Adipocyte (in vitro differentiated cells): Measurements from ENCODE around the gene DENND1A.
A peak's percentile ranks its signal among the peaks of the same experiment; 100 is the strongest.
"Not testable (repeated sequence)": the region's sequence is repeated elsewhere in the genome, so short reads cannot be mapped to it uniquely, and the experiment has no call there.

Experiments used
- DNase-seq: peaks from one replicate; pipeline ENCODE4 v3.0.0-alpha.2; 2015; ENCODE audit warnings: low read depth
- H3K27me3 ChIP-seq: replicated peaks from 2 replicates; pipeline ENCODE4 v1.7.0; 2013; ENCODE audit warnings: mild to moderate bottlenecking, low read length, moderate library complexity; ENCODE audit not compliant: control insufficient read depth, insufficient read depth
- H3K36me3 ChIP-seq: 2 replicates; pipeline ENCODE4 v1.7.0; 2013; ENCODE audit warnings: low read length, mild to moderate bottlenecking, moderate library complexity; ENCODE audit not compliant: control insufficient read depth, insufficient read depth, severe bottlenecking
- H3K4me1 ChIP-seq: 2 replicates; pipeline ENCODE4 v1.7.0; 2013; ENCODE audit warnings: mild to moderate bottlenecking, low read length, moderate library complexity; ENCODE audit not compliant: control insufficient read depth, insufficient read depth
- H3K4me3 ChIP-seq: 2 replicates; pipeline ENCODE4 v1.7.0; 2013; ENCODE audit warnings: mild to moderate bottlenecking, low read length, moderate library complexity
- H3K9ac ChIP-seq: 2 replicates; pipeline ENCODE4 v1.7.0; 2013; ENCODE audit warnings: mild to moderate bottlenecking, low read length, moderate library complexity
- H3K9me3 ChIP-seq: 2 replicates; pipeline ENCODE4 v1.7.0; 2013; ENCODE audit warnings: mild to moderate bottlenecking, low read length, moderate library complexity; ENCODE audit not compliant: control insufficient read depth

Gene DENND1A

DNA sequence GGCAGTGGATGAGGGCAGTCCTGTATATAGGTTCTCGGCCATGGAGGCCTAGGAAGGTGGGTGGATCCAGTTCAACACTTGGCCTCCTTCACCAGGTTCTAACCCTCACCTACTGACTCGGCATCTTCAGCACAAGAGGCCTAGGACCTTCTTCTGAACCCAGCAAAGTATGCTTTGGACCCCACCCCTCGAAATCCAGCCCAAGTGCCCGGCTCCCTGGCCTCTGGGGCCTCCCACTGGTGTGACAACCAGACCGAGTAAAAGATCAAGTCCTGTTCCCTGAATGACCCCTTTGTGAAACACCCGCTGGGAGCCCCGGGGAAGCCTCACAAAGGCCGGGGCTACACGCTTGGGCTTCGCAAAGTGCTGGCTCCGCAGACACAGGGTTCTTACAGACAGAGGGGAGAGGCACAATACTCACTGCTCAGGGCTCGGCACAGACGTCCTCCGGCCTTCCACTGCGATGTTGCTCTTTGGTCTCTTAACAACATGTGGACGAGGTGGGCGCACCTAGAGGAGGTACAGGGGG lies 526.9 kb downstream of the DENND1A start:
- no peak overlapping the region for H3K4me3 ChIP-seq
- DNase-seq = no peak

DNA sequence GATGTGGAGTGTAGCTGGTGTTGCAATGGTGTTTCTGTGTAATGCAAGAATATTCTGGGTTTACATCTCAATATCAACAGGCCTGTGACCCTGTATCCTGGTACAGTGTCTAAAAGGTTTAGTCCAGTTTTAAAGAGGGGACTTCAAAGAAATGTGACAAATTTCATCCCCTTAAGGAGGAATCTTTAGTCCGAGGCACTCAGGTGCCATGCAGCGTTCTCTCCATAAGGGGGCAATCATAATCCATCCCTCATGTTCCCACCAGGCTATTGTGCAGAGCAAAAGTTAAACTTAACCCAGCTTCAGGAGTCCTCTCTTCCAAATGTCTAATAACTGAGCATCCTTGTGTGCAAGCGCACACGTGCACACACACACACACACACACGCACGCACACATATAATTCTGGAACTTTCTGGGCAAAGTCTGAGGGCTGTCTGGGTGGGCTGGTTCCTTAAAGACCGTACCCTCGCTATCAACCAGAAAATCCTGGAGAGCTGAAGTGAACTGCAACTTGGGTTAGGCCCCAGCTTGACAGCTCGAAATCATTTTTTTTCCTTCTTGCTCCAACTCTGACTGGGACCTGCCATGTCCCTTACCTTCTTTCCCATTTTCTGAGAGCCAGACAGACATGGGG lies 527.9 kb downstream of the DENND1A start:
- H3K9me3 ChIP-seq = no peaks in the 10 kb centered on the region
- no peak overlapping the region for H3K4me3 ChIP-seq
- no peak overlapping the region for H3K9ac ChIP-seq
- peak; percentile 68 for DNase-seq
- no peaks in the 10 kb centered on the region for H3K36me3 ChIP-seq
- H3K27me3 ChIP-seq = no peaks in the 10 kb centered on the region
- no peaks in the 10 kb centered on the region for H3K4me1 ChIP-seq

More for the DNA sequence above, 526.9 kb downstream of the DENND1A start:
- H3K36me3 ChIP-seq = no peaks in the 10 kb centered on the region
- H3K4me1 ChIP-seq = no peaks in the 10 kb centered on the region
- H3K9ac ChIP-seq = no peak overlapping the region
- no peaks in the 10 kb centered on the region for H3K9me3 ChIP-seq
- no peaks in the 10 kb centered on the region for H3K27me3 ChIP-seq

DNA sequence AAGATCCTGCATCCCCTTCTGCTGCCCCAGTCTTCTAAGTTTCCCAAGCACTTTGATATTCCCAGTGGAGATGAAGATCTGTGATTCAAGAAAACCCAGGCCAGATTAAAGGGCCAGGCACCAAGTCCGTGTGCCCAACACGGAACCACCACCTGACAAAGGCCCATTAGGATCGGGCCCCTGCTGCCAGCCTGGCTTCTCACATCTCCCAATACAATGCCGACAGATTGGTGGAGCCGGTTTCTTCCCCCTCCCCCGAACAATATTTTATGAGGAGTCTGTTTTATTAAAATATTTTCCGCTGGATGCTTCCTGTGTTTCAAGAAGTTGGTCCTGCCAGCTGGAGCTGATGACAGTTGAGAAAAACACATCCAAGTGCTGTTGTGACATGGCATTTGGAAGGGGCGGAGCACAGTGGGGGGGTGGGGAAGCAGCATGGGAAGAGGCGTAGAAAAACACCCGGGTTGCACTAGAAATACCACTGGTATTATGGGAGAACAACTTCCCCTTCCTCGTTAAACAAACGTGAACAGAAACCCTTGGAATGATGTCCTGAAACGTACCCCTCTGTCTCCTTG lies 528.9 kb downstream of the DENND1A start:
- no peak for DNase-seq
- no peak overlapping the region for H3K9ac ChIP-seq
- no peaks in the 10 kb centered on the region for H3K4me1 ChIP-seq
- H3K4me3 ChIP-seq = no peak overlapping the region
- H3K9me3 ChIP-seq = no peaks in the 10 kb centered on the region
- H3K27me3 ChIP-seq = no peaks in the 10 kb centered on the region
- H3K36me3 ChIP-seq = no peaks in the 10 kb centered on the region

DNA sequence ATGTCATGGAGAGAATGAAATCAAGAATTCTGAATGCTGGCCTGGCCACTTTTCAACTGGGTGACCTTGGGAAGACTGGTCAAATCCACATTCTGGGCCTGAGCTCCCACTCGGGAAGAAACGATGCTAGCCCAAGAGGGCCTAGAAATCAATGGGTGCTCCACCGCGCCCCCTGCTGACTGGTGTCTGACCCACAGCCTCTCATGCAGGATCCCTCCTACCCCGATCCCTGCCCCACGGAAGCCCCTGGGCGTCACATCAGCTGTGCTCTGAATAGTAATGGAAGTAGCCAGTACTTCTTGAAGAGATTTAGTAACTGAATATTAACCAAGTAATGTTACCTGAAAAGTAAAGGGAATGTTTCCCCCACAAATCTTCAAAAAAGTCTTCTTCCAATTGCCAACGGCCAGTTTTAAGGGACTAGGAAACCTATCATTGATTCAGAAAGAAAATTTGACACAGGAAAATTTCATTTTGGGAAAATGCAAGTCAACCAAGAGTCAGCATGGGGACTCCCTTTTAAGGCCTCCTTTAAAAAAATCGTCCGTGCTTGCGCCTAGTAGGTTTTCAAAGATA lies 530.0 kb downstream of the DENND1A start:
- Histone ChIP-seq H3K4me3 (no peak overlapping the region), H3K9ac (no peak overlapping the region), H3K4me1 (no peaks in the 10 kb centered on the region), H3K36me3 (no peaks in the 10 kb centered on the region), H3K27me3 (no peaks in the 10 kb centered on the region), H3K9me3 (no peaks in the 10 kb centered on the region)
- DNase-seq = no peak

DNA sequence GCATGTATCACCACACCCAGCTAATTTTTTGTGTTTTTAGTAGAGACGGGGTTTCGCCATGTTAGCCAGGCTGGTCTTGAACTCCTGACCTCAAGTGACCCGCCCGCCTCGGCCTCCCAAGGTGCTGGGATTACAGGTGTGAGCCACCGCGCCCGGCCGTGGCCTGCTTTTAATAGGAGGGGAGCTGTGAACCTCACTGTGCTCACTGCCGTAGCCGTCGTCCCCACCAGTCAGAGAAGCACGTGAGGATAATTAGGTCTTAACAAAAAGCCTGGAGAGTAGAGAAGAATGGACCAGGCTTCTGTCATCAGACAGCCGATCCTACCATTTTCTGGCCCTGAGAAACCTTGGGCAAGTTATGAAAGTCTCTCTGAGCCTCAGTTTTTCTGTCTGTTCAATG lies 531.0 kb downstream of the DENND1A start:
- not testable (repeated sequence) for H3K27me3 ChIP-seq, H3K4me1 ChIP-seq, H3K36me3 ChIP-seq, H3K4me3 ChIP-seq, H3K9ac ChIP-seq, H3K9me3 ChIP-seq, DNase-seq

DNA sequence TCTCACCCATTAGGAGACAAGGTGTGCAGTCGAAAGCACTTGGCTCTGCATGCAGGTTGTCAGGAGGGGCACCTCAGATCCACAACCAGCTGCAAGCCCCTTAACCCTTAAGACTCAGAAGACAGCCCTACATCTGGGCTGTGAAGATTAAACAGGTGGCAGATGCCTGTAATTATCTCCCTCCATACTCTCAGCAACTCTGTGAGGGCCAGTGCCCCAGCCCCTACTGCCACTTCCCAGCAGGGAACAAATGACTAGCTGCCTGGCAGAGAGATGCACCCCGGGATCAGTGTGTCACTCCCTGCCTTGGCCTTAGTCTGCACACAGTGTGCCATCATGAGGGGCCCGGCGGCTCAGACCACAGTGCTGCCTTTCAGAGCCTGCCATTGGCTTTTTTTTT lies 532.0 kb downstream of the DENND1A start:
- Histone ChIP-seq H3K27me3 (no peaks in the 10 kb centered on the region), H3K4me3 (no peak overlapping the region), H3K9ac (no peak overlapping the region), H3K4me1 (no peaks in the 10 kb centered on the region), H3K9me3 (peaks cover under 1% of the 10 kb centered on the region), H3K36me3 (no peaks in the 10 kb centered on the region)
- no peak for DNase-seq

DNA sequence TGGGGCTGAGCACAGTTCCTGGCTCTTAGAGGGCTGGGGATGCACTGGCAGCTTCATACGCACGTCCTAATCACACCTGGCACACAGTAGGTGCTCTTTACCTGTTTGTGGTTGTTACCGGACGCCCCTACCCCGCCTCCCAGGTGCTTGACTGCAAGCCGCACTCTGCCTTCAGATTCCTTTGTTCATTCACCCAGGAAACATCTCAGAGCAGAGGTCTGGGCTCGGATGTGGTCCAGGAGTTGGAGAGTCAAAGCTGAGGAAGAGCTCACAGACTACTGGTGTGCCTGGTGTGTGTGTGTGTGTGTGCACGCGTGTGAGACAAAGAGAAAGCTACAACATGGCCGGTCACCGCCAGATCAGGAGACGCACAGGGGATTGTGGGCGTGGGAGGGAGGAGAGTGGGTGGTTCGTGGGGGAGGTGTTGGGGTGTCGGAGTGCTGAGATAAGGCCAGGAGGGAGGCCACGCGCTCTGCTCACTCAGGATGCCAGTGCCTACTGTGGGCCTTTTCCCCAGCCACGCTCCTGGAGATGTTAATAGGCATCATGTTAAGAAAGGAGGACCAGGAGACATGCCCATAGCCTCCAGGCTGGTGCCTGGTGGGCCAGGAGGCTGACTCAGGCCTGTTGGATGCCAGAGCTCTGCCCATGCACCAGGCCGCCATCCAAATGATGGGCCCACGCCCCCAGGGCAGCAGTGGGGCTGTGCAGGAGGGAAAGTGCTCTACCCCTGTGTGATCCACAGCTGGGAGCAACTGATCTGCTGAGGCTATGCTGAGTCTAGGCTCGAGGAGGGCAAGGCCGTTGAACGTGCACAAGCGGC lies 534.0 kb downstream of the DENND1A start:
- no peaks in the 10 kb centered on the region for H3K36me3 ChIP-seq
- H3K9me3 ChIP-seq = peaks cover 6% of the 10 kb centered on the region
- no peak overlapping the region for H3K9ac ChIP-seq
- DNase-seq = no peak
- H3K4me1 ChIP-seq = no peaks in the 10 kb centered on the region
- no peaks in the 10 kb centered on the region for H3K27me3 ChIP-seq
- no peak overlapping the region for H3K4me3 ChIP-seq

DNA sequence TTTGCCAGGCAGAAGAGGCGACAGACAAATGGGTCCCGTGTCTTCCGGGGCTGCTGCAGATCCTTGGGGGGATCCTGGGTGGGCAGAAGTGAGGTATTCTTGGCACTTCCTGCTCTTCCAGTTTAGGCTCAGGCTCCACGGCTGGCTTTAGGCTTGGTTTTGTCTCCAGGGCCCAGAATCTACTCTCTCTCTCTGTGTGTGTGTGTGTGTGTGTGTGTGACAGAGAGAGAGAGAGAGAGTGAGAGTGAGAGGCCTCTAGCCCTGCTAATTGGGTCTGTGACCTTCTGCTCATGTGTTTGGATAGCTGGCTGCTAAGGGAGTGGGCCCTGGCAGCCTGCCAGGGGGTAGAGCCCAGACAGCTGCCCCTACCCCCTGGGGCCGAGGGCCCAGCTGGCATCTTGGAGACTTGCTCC lies 534.6 kb downstream of the DENND1A start:
- Histone ChIP-seq H3K9ac (no peak overlapping the region), H3K4me1 (no peaks in the 10 kb centered on the region), H3K36me3 (no peaks in the 10 kb centered on the region), H3K27me3 (no peaks in the 10 kb centered on the region), H3K4me3 (no peak overlapping the region), H3K9me3 (peaks cover 6% of the 10 kb centered on the region)
- no peak for DNase-seq

DNA sequence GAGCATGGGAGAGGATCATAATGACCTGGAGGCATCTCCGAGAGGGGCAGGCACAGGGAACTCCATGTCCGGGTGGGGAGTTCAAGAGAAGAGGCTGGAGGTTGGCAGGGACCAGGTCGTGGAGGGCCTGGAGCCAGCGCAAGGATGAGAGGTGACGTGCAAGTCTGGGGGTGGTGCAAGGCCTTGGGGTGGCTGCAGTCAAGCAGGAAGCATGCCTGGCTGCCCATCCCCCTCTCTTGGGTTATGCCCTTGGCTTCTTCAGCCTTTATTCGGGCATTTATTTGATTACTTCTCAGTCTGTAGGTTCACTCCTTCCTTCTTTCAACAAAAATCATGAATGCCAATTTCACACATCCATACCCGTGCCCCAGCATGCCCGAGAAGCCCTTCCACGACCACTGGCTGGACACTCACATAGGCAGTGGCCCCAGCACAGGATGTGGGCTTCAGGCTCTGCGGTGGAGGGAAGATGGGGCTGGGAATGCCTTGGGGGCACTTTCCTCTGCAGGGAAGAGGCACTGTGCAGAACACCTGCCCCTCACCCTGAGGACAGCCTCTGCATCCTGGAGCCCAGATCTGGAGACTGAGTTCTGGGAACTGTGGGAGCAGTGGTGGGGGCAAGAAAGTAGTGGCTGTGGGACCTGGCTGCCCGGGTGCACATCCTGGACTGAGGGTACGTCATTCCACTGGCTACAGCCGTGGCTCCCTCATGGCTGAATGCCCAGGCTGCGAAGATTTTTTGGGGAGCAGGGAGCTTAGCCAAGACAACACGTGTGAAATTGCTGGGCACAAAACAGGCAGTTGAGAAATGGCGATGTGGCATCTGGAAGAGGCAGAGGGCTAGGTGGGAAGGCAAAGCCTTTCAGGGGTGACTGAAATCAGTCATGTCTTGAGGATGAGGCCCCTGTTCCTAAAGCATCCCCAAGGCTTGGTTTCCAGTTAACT lies 535.4 kb downstream of the DENND1A start:
- Histone ChIP-seq H3K27me3 (peaks cover 4% of the 10 kb centered on the region), H3K4me1 (no peaks in the 10 kb centered on the region), H3K9ac (no peak overlapping the region), H3K36me3 (no peaks in the 10 kb centered on the region), H3K9me3 (peaks cover 6% of the 10 kb centered on the region), H3K4me3 (no peak overlapping the region)
- DNase-seq = no peak

DNA sequence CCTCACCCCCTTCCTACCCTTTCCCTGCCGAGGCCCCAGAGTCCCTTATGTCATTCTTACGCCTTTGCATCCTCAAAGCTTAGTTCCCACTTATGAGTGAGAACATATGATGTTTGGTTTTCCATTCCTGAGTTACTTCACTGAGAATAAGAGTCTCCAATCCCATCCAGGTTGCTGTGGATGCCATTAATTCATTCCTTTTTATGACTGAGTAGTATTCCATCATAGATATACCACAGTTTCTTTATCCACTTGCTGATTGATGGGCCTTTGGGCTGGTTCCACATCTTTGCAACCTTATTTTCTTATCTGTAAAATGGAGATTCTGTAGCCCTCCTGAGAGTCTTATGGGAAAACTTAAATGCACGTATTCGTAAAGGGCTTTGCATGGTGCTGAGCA lies 537.1 kb downstream of the DENND1A start:
- no peaks in the 10 kb centered on the region for H3K4me1 ChIP-seq
- no peak for DNase-seq

More for the DNA sequence above, 537.1 kb downstream of the DENND1A start:
- Histone ChIP-seq H3K9me3 (peaks cover 6% of the 10 kb centered on the region), H3K27me3 (peaks cover 12% of the 10 kb centered on the region), H3K4me3 (no peak overlapping the region), H3K36me3 (no peaks in the 10 kb centered on the region), H3K9ac (no peak overlapping the region)
